H9 (cell line): ENCODE results near the gene HDAC6. TPM values are rescaled to one million over a fixed set of nuclear protein-coding genes. Genes with fewer than 3 reads are reported as not detected.

Experiments used
- DNase-seq: peaks from one replicate; pipeline ENCODE4 v3.0.0-alpha.2; 2017
- H2AFZ ChIP-seq: one replicate; pipeline ENCODE4 v1.6.1; 2013; ENCODE audit warnings: mild to moderate bottlenecking, low read length, control low read depth, moderate library complexity
- H2AK5ac ChIP-seq: 2 replicates; pipeline ENCODE4 v1.6.1; 2013; ENCODE audit warnings: low read length, control low read depth, mixed read lengths; ENCODE audit not compliant: insufficient read length
- H2BK120ac ChIP-seq: one replicate; pipeline ENCODE4 v1.6.1; 2013; ENCODE audit warnings: low read depth, mild to moderate bottlenecking, low read length, control low read depth, inconsistent platforms; ENCODE audit not compliant: poor library complexity, severe bottlenecking
- H2BK12ac ChIP-seq: 2 replicates; pipeline ENCODE4 v1.6.1; 2013; ENCODE audit warnings: low read length, control low read depth, mixed read lengths, low read depth; ENCODE audit not compliant: insufficient read length
- H2BK15ac ChIP-seq: 2 replicates; pipeline ENCODE4 v1.6.1; 2013; ENCODE audit warnings: low read depth, low read length, control low read depth
- H2BK20ac ChIP-seq: one replicate; pipeline ENCODE4 v1.6.1; 2013; ENCODE audit warnings: low read depth, mild to moderate bottlenecking, low read length, control low read depth, inconsistent platforms; ENCODE audit not compliant: poor library complexity, severe bottlenecking
- H2BK5ac ChIP-seq: 2 replicates; pipeline ENCODE4 v1.6.1; 2013; ENCODE audit warnings: low read length, control low read depth, mixed read lengths; ENCODE audit not compliant: insufficient read length
- H3K14ac ChIP-seq: 2 replicates; pipeline ENCODE4 v1.6.1; 2013; ENCODE audit warnings: low read length, control low read depth; ENCODE audit not compliant: insufficient read depth
- H3K18ac ChIP-seq: 2 replicates; pipeline ENCODE4 v1.6.1; 2013; ENCODE audit warnings: low read depth, mild to moderate bottlenecking, mixed read lengths, low read length, control low read depth; ENCODE audit not compliant: insufficient read length
- H3K23ac ChIP-seq: 2 replicates; pipeline ENCODE4 v1.6.1; 2013; ENCODE audit warnings: low read length, control low read depth, mixed read lengths, low read depth; ENCODE audit not compliant: insufficient read length
- H3K23me2 ChIP-seq: 2 replicates; pipeline ENCODE4 v1.6.1; 2013; ENCODE audit warnings: low read depth, mild to moderate bottlenecking, mixed read lengths, low read length, control low read depth; ENCODE audit not compliant: insufficient read length, poor library complexity, severe bottlenecking
- H3K27ac ChIP-seq: 2 replicates; pipeline ENCODE4 v1.5.1; 2013; ENCODE audit warnings: low read length, control low read depth, mixed read lengths, low read depth; ENCODE audit not compliant: insufficient read length
- H3K27me3 ChIP-seq: 2 replicates; pipeline ENCODE4 v1.6.1; 2013; ENCODE audit warnings: low read length, control low read depth, inconsistent platforms; ENCODE audit not compliant: insufficient read depth
- H3K4ac ChIP-seq: 2 replicates; pipeline ENCODE4 v1.6.1; 2013; ENCODE audit warnings: low read depth, mild to moderate bottlenecking, control low read depth, inconsistent platforms, low read length, moderate library complexity
- H3K4me1 ChIP-seq: 2 replicates; pipeline ENCODE4 v1.6.1; 2013; ENCODE audit warnings: low read length, control low read depth, inconsistent platforms; ENCODE audit not compliant: insufficient read depth
- H3K4me2 ChIP-seq: 2 replicates; pipeline ENCODE4 v1.6.1; 2013; ENCODE audit warnings: low read length, control low read depth, mixed read lengths; ENCODE audit not compliant: insufficient read length, insufficient read depth
- H3K56ac ChIP-seq: 2 replicates; pipeline ENCODE4 v1.6.1; 2013; ENCODE audit warnings: low read depth, mild to moderate bottlenecking, mixed read lengths, low read length, control low read depth; ENCODE audit not compliant: insufficient read length
- H3K79me1 ChIP-seq: 2 replicates; pipeline ENCODE4 v1.6.1; 2013; ENCODE audit warnings: low read depth, mild to moderate bottlenecking, moderate library complexity, low read length, control low read depth, inconsistent platforms; ENCODE audit not compliant: insufficient read depth, poor library complexity, severe bottlenecking
- H3K79me2 ChIP-seq: 2 replicates; pipeline ENCODE4 v1.6.1; 2013; ENCODE audit warnings: low read length, control low read depth, inconsistent platforms; ENCODE audit not compliant: insufficient read depth
- H3K9ac ChIP-seq: 2 replicates; pipeline ENCODE4 v1.6.1; 2013; ENCODE audit warnings: low read length, control low read depth, mixed read lengths; ENCODE audit not compliant: insufficient read length; ENCODE audit errors: extremely low read depth
- H3K9me3 ChIP-seq: one replicate; pipeline ENCODE4 v1.6.1; 2013; ENCODE audit warnings: low read depth, low read length, inconsistent platforms; ENCODE audit not compliant: control insufficient read depth
- H3T11ph ChIP-seq: one replicate; pipeline ENCODE4 v1.6.1; 2013; ENCODE audit warnings: mild to moderate bottlenecking, low read length, control low read depth, inconsistent platforms
- H4K20me1 ChIP-seq: one replicate; pipeline ENCODE4 v1.6.1; 2013; ENCODE audit not compliant: control insufficient read depth, insufficient read length, insufficient read depth
- H4K5ac ChIP-seq: 2 replicates; pipeline ENCODE4 v1.6.1; 2013; ENCODE audit warnings: low read depth, mild to moderate bottlenecking, mixed read lengths, low read length, control low read depth; ENCODE audit not compliant: insufficient read length
- H4K8ac ChIP-seq: replicated peaks from 2 replicates; pipeline ENCODE4 v1.6.1; 2013; ENCODE audit warnings: low read length, control low read depth, mixed read lengths, low read depth; ENCODE audit not compliant: insufficient read length
- H4K91ac ChIP-seq: 2 replicates; pipeline ENCODE4 v1.6.1; 2013; ENCODE audit warnings: low read depth, mild to moderate bottlenecking, moderate library complexity, mixed read lengths, low read length, control low read depth; ENCODE audit not compliant: insufficient read length
- H3K27ac Mint-ChIP-seq, 3 experiments: 2 replicates in 2 of 3; 3 replicates in 1 of 3; pipeline ENCODE4 v1.8.0; 2020 to 2021; ENCODE audit warnings: mixed read lengths in 3 of 3, mild to moderate bottlenecking in 1 of 3, moderate library complexity in 1 of 3
- H3K27me3 Mint-ChIP-seq: 2 replicates; pipeline ENCODE4 v1.8.0; 2021; ENCODE audit warnings: low read depth, mild to moderate bottlenecking, moderate library complexity, mixed read lengths
- H3K36me3 Mint-ChIP-seq, 3 experiments: 2 replicates in 2 of 3; 3 replicates in 1 of 3; pipeline ENCODE4 v1.8.0; 2020 to 2021; ENCODE audit warnings: low read depth in 3 of 3, mixed read lengths in 3 of 3; ENCODE audit not compliant: insufficient read depth in 1 of 3
- H3K4me1 Mint-ChIP-seq, 2 experiments: 2 replicates each; pipeline ENCODE4 v1.8.0; 2020; ENCODE audit warnings: mixed read lengths in 2 of 2
- H3K4me3 Mint-ChIP-seq, 2 experiments: 2 replicates in 1 of 2; 3 replicates in 1 of 2; pipeline ENCODE4 v1.8.0; 2020 to 2021; ENCODE audit warnings: mild to moderate bottlenecking in 2 of 2, mixed read lengths in 2 of 2, moderate library complexity in 1 of 2
- H3K9me3 Mint-ChIP-seq, 2 experiments: 2 replicates in 1 of 2; 3 replicates in 1 of 2; pipeline ENCODE4 v1.8.0; 2020; ENCODE audit warnings: mild to moderate bottlenecking in 2 of 2, mixed read lengths in 2 of 2, moderate library complexity in 1 of 2
- CTCF ChIP-seq: fragments of 200-600 bp; sonication (generic); conservative IDR thresholded peaks from 3 replicates; pipeline ENCODE4 v1.8.0; 2021; ENCODE audit warnings: antibody characterized with exemption, mild to moderate bottlenecking
- WGBS: extraction: QIAGEN DNeasy Blood & Tissue Kit; methylation state at CpG from one replicate; pipeline ENCODE4 v1.1.7; 2013; ENCODE audit warnings: missing lambda C conversion rate, low lambda C conversion rate, mixed read lengths; ENCODE audit not compliant: insufficient read length; ENCODE audit errors: extremely low coverage; 5-methylcytosine and 5-hydroxymethylcytosine counted together
- total RNA-seq: library from RNA; stranded (reverse); gene quantifications from 2 replicates; pipeline ENCODE4 v1.2.1, GENCODE V29; 2021

The HDAC6 gene
- total RNA-seq, 1 experiment from 2014 or later = 52.8 TPM

DNA sequence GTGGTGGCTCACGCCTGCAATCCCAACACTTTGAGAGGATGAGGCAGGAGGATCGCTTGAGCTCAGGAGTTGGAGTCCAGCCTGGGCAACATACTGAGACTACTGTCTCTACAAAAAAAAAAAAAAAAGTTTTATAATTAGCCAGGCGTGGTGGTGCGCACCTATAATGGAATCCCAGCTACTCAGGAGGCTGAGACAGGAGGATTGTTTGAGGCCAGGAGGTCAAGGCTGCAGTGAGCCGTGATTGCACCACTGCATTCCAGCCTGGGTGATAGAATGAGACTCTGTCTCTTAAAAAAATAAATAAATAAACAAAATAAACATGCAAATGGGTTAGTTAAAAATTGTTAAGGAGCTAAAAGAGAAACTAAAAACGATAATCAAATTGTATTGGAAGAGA, 32.6 kb upstream of the HDAC6 start:
- H3K9ac ChIP-seq = no peak overlapping the region
- peaks cover 17% of the 10 kb centered on the region for H3K9me3 ChIP-seq
- no peak overlapping the region for H3K4ac ChIP-seq
- Mint-ChIP-seq H3K4me3 (no peak overlapping the region), H3K27me3 (peaks cover 4% of the 10 kb centered on the region), H3K9me3 (peaks cover 54 to 76% of the 10 kb centered on the region in 2 experiments), H3K4me1 (no peaks in the 10 kb centered on the region), H3K36me3 (peaks cover 0 to 3% (median 0%) of the 10 kb centered on the region in 3 experiments; a peak in 5 of 7 replicates), H3K27ac (no peak overlapping the region)
- no peak for DNase-seq
- no peak for TF ChIP-seq CTCF
- H3K79me1 ChIP-seq = no peaks in the 10 kb centered on the region
- H4K5ac ChIP-seq = no peak overlapping the region
- H2BK5ac ChIP-seq = no peak overlapping the region
- no peak overlapping the region for H3K56ac ChIP-seq
- H4K8ac ChIP-seq = no peak overlapping the region
- no peaks in the 10 kb centered on the region for H3K23me2 ChIP-seq
- H2AFZ ChIP-seq = no peak overlapping the region
- H3K14ac ChIP-seq = no peak overlapping the region
- H2BK12ac ChIP-seq = no peak overlapping the region
- H4K20me1 ChIP-seq = no peaks in the 10 kb centered on the region
- H3K27ac ChIP-seq = no peak overlapping the region
- no peak overlapping the region for H3K4me2 ChIP-seq
- H3K18ac ChIP-seq = no peak overlapping the region
- no peaks in the 10 kb centered on the region for H3K27me3 ChIP-seq
- no peak overlapping the region for H2BK15ac ChIP-seq
- H3T11ph ChIP-seq = no peak overlapping the region
- 100% methylated on average over 1 of the region's 6 CpGs for whole genome bisulfite sequencing
- no peak overlapping the region for H2BK20ac ChIP-seq
- no peaks in the 10 kb centered on the region for H3K4me1 ChIP-seq
- H3K79me2 ChIP-seq = no peaks in the 10 kb centered on the region; the same call in 1 of the 2 replicates
- no peak overlapping the region for H4K91ac ChIP-seq
- no peak overlapping the region for H2BK120ac ChIP-seq
- no peak overlapping the region for H3K23ac ChIP-seq
- no peak overlapping the region for H2AK5ac ChIP-seq
